Activated CD4-positive, alpha-beta T cell treated with anti-CD3 and anti-CD28 coated beads for 36 hours (primary cell): ENCODE data around the gene LHB. TPM values are rescaled to one million over a fixed set of nuclear protein-coding genes. Genes with fewer than 3 reads are reported as not detected.
"Not testable (repeated sequence)": the region's sequence is repeated elsewhere in the genome, so short reads cannot be mapped to it uniquely, and the experiment has no call there.

Experiments used
- ATAC-seq: fragments of 200-7000 bp; cut with Tn5 transposase; one replicate; pipeline ENCODE4 v1.10.0; 2021; ENCODE audit warnings: mild to moderate bottlenecking, moderate library complexity
- CTCF ChIA-PET: fragments of 350-600 bp; sonication (Branson Sonifier 250); formaldehyde crosslinking; loops from one replicate; lab custom pipeline; 2021; ENCODE audit warnings: antibody characterized with exemption; lab: Charles Lee
- POLR2A ChIA-PET: fragments of 350-600 bp; sonication (Branson Sonifier 250); formaldehyde crosslinking; loops from one replicate; lab custom pipeline; 2021; ENCODE audit warnings: antibody characterized with exemption, inconsistent platforms; lab: Charles Lee
- DNase-seq: peaks from one replicate; pipeline ENCODE4 v3.0.0-alpha.2; 2020
- H3K27ac Mint-ChIP-seq: one replicate; pipeline ENCODE4 v1.8.0; 2021; ENCODE audit warnings: mixed read lengths
- H3K27me3 Mint-ChIP-seq: one replicate; pipeline ENCODE4 v1.8.0; 2021; ENCODE audit warnings: mixed read lengths
- H3K36me3 Mint-ChIP-seq: one replicate; pipeline ENCODE4 v1.8.0; 2021; ENCODE audit warnings: low read depth, mixed read lengths
- H3K4me1 Mint-ChIP-seq: one replicate; pipeline ENCODE4 v1.8.0; 2021; ENCODE audit warnings: mixed read lengths
- H3K4me3 Mint-ChIP-seq: one replicate; pipeline ENCODE4 v1.8.0; 2021; ENCODE audit warnings: mild to moderate bottlenecking, moderate library complexity, mixed read lengths
- H3K9me3 Mint-ChIP-seq: one replicate; pipeline ENCODE4 v1.8.0; 2021; ENCODE audit warnings: low read depth, mixed read lengths
- intact Hi-C, 2 experiments: fragments of 100-400 bp; cut with DNase I in 1 of 2; cut with micrococcal nuclease in 1 of 2; formaldehyde crosslinking; loops; one replicate each; pipeline versions ENCODE4 v1.14.2 to v1.15.1; 2022 to 2024; cut with DNase I, micrococcal nuclease
- total RNA-seq, 2 experiments: library from RNA; stranded (reverse); gene quantifications; one replicate each; pipeline ENCODE4 v1.2.3, GENCODE V29; 2021

The LHB gene
- total RNA-seq, 2 experiments from 2014 or later = 0.39 to 0.51 TPM

GRCh38 chr19:49020342-49020741 lies 3.5 kb upstream of the LHB start:
- Mint-ChIP-seq H3K9me3 (no peaks in the 10 kb centered on the region), H3K4me3 (no peak overlapping the region), H3K27me3 (peaks cover 6% of the 10 kb centered on the region), H3K36me3 (peaks cover 5% of the 10 kb centered on the region), H3K27ac (no peak overlapping the region), H3K4me1 (peaks cover 16% of the 10 kb centered on the region)
- CTCF ChIA-PET = interaction anchor here (0.6 to 2.7 kb wide), 5 partner anchors 9 to 86 kb away, joined by 3 to 18 read pairs (median 6); partner anchors contain the start of genes GYS1 and RUVBL2
- ATAC-seq (no peak), DNase-seq (peak; percentile 27)
- intact Hi-C loops = no loop called here
- POLR2A ChIA-PET = interaction anchor here (0.6 kb wide), 1 partner anchor 87 kb away, joined by 4 read pairs; no protein-coding TSS in a partner anchor

GRCh38 chr19:49019242-49019932 lies 2.5 kb upstream of the LHB start:
- Mint-ChIP-seq H3K4me1 (peaks cover 16% of the 10 kb centered on the region), H3K27me3 (peaks cover 6% of the 10 kb centered on the region), H3K36me3 (peaks cover 5% of the 10 kb centered on the region), H3K9me3 (no peaks in the 10 kb centered on the region), H3K4me3 (peak overlapping the region; percentile 76), H3K27ac (peak overlapping the region; percentile 63)
- DNase-seq = peak; percentile 82
- ChIA-PET CTCF (interaction anchor here (0.6 to 2.7 kb wide), 7 partner anchors 8 to 87 kb away, joined by 3 to 18 read pairs (median 5); partner anchors contain the start of genes GYS1 and RUVBL2), POLR2A (interaction anchor here (0.6 to 0.8 kb wide), 2 partner anchors 26 to 68 kb away, joined by 3 read pairs; partner anchors contain the start of gene RUVBL2)
- intact Hi-C loops = loop anchor here in 1 of 2 experiments (5.0 kb wide), 1 partner anchor 133 kb away; no protein-coding TSS in a partner anchor
- ATAC-seq = peak; percentile 66

GRCh38 chr19:49018388-49019241 lies 1.7 kb upstream of the LHB start:
- peak overlapping the region; percentile 63 for H3K27ac Mint-ChIP-seq
- ChIA-PET CTCF (interaction anchor here (0.9 to 2.7 kb wide), 7 partner anchors 19 to 51 kb away, joined by 4 to 18 read pairs (median 6); partner anchors contain the start of genes GYS1 and RUVBL2), POLR2A (interaction anchor here (0.6 kb wide), 2 partner anchors 69 to 92 kb away, joined by 3 read pairs; no protein-coding TSS in a partner anchor)
- not testable (repeated sequence) for H3K36me3 Mint-ChIP-seq, H3K27me3 Mint-ChIP-seq, H3K9me3 Mint-ChIP-seq
- ATAC-seq (peak; percentile 22), DNase-seq (peak; percentile 36)
- peaks cover 16% of the 10 kb centered on the region for H3K4me1 Mint-ChIP-seq
- intact Hi-C loops = loop anchor here in 1 of 2 experiments (5.0 kb wide), 1 partner anchor 134 kb away; no protein-coding TSS in a partner anchor
- peak overlapping the region; percentile 76 for H3K4me3 Mint-ChIP-seq

- Mint-ChIP-seq H3K27ac (no peak overlapping the region), H3K4me3 (peak overlapping the region; percentile 76), H3K9me3 (no peaks in the 10 kb centered on the region), H3K4me1 (peaks cover 16% of the 10 kb centered on the region), H3K36me3 (peaks cover 9% of the 10 kb centered on the region), H3K27me3 (peaks cover 6% of the 10 kb centered on the region)
- DNase-seq = peak; percentile 80
- CTCF ChIA-PET = interaction anchor here (0.5 to 2.7 kb wide), 6 partner anchors 18 to 208 kb away, joined by 3 to 13 read pairs (median 4); partner anchors contain the start of genes GYS1 and RUVBL2
- peak; percentile 76 for ATAC-seq
- intact Hi-C loops = loop anchor here in 1 of 2 experiments (5.0 kb wide), 1 partner anchor 134 kb away; no protein-coding TSS in a partner anchor
- POLR2A ChIA-PET = interaction anchor here (0.6 kb wide), 1 partner anchor 93 kb away, joined by 3 read pairs; no protein-coding TSS in a partner anchor
Measured at GRCh38 chr19:49017666-49018351, 918 bp upstream of the LHB start.

DNA sequence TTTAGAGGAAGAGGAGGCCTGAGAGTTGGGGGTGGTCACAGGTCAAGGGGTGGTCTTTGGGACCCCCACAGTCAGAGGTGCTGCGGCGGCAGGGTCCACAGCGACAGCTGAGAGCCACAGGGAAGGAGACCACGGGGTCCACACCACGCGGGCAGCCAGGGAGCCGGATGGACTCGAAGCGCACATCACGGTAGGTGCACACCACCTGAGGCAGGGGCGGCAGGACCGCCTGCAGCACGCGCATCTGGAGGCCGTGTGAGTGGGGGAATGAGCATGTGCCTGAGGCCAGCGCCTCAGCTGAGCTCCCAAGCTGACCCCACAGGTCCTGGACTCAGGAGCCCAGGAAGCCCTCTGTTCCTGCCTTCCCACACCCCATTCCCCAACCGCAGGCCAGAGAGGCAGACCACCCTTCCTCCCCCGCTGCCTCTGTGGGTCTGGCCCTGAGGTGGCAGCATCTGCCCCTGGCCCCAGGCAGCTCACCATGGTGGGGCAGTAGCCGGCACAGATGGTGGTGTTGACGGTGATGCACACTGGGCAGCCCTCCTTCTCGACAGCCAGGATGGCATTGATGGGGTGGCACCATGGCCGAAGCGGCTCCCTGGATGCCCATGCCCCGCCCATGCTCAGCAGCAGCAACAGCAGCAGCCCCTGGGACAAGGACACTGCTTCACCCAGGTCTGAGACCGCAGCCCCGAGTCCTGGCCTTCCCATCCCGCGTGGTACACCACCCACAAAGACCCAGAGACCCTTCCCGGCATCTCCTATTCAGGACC lies 638 bp downstream of the LHB start:
- Mint-ChIP-seq H3K36me3 (peaks cover 11% of the 10 kb centered on the region), H3K4me3 (no peak overlapping the region), H3K9me3 (no peaks in the 10 kb centered on the region), H3K27ac (no peak overlapping the region), H3K27me3 (peaks cover 6% of the 10 kb centered on the region), H3K4me1 (peaks cover 11% of the 10 kb centered on the region)
- CTCF ChIA-PET = interaction anchor here (0.9 kb wide), 1 partner anchor 17 kb away, joined by 3 read pairs; no protein-coding TSS in a partner anchor
- ATAC-seq = no peak
- POLR2A ChIA-PET = no interaction called here
- no peak for DNase-seq
- intact Hi-C loops = loop anchor here in 1 of 2 experiments (5.0 kb wide), 1 partner anchor 136 kb away; no protein-coding TSS in a partner anchor

DNA sequence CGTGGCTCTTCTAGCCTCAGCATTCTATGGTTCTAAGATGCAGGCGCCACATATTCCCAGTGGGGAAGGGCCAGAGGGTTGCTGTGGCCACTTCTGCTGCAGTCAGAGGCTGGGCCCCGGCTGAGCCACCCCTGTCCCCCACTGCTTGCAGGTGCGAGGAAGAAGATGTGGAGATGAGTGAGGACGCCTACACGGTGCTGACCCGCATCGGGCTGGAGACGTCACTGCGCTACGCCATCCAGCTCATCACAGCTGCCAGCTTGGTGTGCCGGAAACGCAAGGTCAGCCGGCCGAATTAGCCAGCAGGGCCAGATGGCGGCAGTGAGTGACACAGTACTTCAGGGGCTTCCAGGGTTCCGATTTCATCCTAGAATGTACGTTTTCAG lies 2.0 kb downstream of the LHB start:
- DNase-seq (no peak), ATAC-seq (no peak)
- intact Hi-C loops = loop anchor here in 1 of 2 experiments (5.0 kb wide), 1 partner anchor 137 kb away; no protein-coding TSS in a partner anchor
- Mint-ChIP-seq H3K36me3 (peaks cover 17% of the 10 kb centered on the region), H3K27me3 (peaks cover 4% of the 10 kb centered on the region), H3K9me3 (no peaks in the 10 kb centered on the region), H3K27ac (no peak overlapping the region), H3K4me3 (no peak overlapping the region), H3K4me1 (peaks cover 7% of the 10 kb centered on the region)
- ChIA-PET POLR2A (no interaction called here), CTCF (no interaction called here)

DNA sequence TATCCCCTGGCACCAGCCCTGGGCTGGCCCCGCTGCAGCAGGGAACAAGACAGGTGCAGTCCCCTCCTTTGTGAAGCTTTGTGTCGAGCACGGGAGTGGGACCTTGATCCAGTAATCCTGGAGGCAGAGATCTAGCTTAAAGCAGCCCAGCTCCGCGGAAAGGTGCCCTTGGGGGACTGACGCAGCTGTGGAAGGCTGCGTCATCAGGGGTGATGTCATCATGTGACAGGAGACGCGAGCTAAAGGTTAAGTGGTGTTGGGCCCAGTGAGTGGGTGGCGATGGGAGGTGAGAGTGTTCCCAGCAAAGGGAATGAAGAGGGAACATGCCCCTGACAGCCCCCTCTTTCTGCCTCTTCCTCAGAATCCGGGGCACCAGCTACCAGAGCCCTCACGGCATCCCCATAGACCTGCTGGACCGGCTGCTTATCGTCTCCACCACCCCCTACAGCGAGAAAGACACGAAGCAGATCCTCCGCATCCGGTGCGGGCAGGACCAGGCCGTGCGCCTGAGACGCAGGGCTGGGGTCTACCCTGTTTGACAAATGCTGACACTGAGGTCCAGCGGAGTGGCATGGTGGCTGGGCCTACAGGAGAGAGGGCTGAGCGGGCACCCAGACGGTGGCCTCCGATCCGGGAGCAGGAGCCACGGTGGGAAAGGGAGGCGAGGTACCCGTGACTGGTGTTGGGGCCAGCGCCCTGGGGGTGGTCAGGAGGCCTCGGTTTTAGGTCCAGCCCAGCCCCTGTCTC lies 2.6 kb downstream of the LHB start:
- Mint-ChIP-seq H3K9me3 (no peaks in the 10 kb centered on the region), H3K27ac (no peak overlapping the region), H3K4me3 (no peak overlapping the region), H3K27me3 (peaks cover 3% of the 10 kb centered on the region), H3K4me1 (peaks cover 6% of the 10 kb centered on the region), H3K36me3 (peaks cover 22% of the 10 kb centered on the region)
- ChIA-PET CTCF (interaction anchor here (0.5 kb wide), 1 partner anchor 353 kb away, joined by 3 read pairs; no protein-coding TSS in a partner anchor), POLR2A (no interaction called here)
- DNase-seq (no peak), ATAC-seq (no peak)
- intact Hi-C loops = no loop called here

- Mint-ChIP-seq H3K36me3 (peaks cover 27% of the 10 kb centered on the region), H3K4me3 (no peak overlapping the region), H3K4me1 (no peaks in the 10 kb centered on the region), H3K9me3 (no peaks in the 10 kb centered on the region), H3K27ac (no peak overlapping the region), H3K27me3 (no peaks in the 10 kb centered on the region)
- ChIA-PET CTCF (interaction anchor here (1.4 kb wide), 1 partner anchor 11 kb away, joined by 7 read pairs; no protein-coding TSS in a partner anchor), POLR2A (no interaction called here)
- ATAC-seq (no peak), DNase-seq (no peak)
- intact Hi-C loops = no loop called here
Measured at GRCh38 chr19:49011194-49011593, 5.7 kb downstream of the LHB start.

DNA sequence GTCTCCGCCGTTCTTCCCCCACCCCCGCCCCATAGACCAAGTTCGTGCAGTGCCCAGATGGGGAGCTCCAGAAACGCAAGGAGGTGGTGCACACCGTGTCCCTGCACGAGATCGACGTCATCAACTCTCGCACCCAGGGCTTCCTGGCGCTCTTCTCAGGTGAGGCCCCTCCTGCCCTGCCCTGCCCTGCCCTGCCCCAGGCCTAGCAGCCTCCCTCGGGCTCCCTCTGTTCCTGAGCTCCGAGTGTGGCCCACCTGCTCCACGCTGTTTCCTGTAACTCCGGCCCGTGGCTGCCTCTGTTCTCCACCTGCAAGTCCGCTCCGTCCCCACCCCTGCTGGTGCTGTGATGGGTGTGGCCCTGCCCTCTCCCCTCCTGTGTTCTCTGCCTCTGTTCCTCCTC lies 6.4 kb downstream of the LHB start:
- Mint-ChIP-seq H3K4me3 (no peak overlapping the region), H3K36me3 (peaks cover 25% of the 10 kb centered on the region), H3K27ac (no peak overlapping the region), H3K4me1 (no peaks in the 10 kb centered on the region), H3K27me3 (no peaks in the 10 kb centered on the region), H3K9me3 (no peaks in the 10 kb centered on the region)
- DNase-seq (no peak), ATAC-seq (no peak)
- intact Hi-C loops = no loop called here
- CTCF ChIA-PET = interaction anchor here (0.6 to 2.3 kb wide), 2 partner anchors 11 to 130 kb away, joined by 4 to 11 read pairs; no protein-coding TSS in a partner anchor
- POLR2A ChIA-PET = no interaction called here
